T-cell (primary cell): ENCODE measurements around the gene MRPS10. TPM values are rescaled to one million over a fixed set of nuclear protein-coding genes. Genes with fewer than 3 reads are reported as not detected.

Experiments
- ATAC-seq, 4 experiments: fragments of 200-7000 bp in 3 of 4; fragments of 150-1000 bp in 1 of 4; cut with Tn5 transposase; replicated peaks in 1 of 4; 1 replicate in 3 of 4; 2 replicates in 1 of 4; pipeline ENCODE4 v1.10.0; 2021; ENCODE audit warnings: moderate library complexity in 3 of 4, mild to moderate bottlenecking in 2 of 4, moderate number of reproducible peaks in 1 of 4
- CTCF ChIA-PET, 2 donors: fragments of 300-600 bp; sonication (Branson Sonifier 250); formaldehyde crosslinking; loops; one replicate each; lab custom pipeline; 2022; ENCODE audit warnings: antibody characterized with exemption in 2 of 2; lab: Charles Lee
- POLR2A ChIA-PET, 2 donors: fragments of 300-600 bp; sonication (Branson Sonifier 250); formaldehyde crosslinking; loops; one replicate each; lab custom pipeline; 2022; ENCODE audit warnings: antibody characterized with exemption in 2 of 2; lab: Charles Lee
- DNase-seq, 35 experiments: peaks; one replicate each; pipeline versions ENCODE4 v3.0.0 to v3.0.0-alpha.2; 2013 to 2023
- H3K27ac ChIP-seq: one replicate; pipeline ENCODE4 v1.5.1; 2013; ENCODE audit warnings: low read length
- H3K27me3 ChIP-seq, 2 experiments: replicated peaks in 1 of 2; 1 replicate in 1 of 2; 2 replicates in 1 of 2; pipeline versions ENCODE4 v1.6.1 to v1.7.0; 2013; ENCODE audit warnings: low read length in 1 of 2, mixed read lengths in 1 of 2; ENCODE audit not compliant: control insufficient read depth in 2 of 2, insufficient read depth in 2 of 2; ENCODE audit errors: extremely low read depth in 1 of 2
- H3K36me3 ChIP-seq, 2 donors: 1 replicate in 1 of 2; 2 replicates in 1 of 2; pipeline versions ENCODE4 v1.6.1 to v1.7.0; 2013; ENCODE audit warnings: low read length in 1 of 2; ENCODE audit not compliant: control insufficient read depth in 2 of 2, insufficient read depth in 1 of 2; ENCODE audit errors: extremely low read depth in 1 of 2
- H3K4me1 ChIP-seq, 2 experiments: 1 replicate in 1 of 2; 2 replicates in 1 of 2; pipeline versions ENCODE4 v1.6.1 to v1.7.0; 2013; ENCODE audit warnings: low read length in 2 of 2, mixed read lengths in 1 of 2; ENCODE audit not compliant: insufficient read depth in 2 of 2, control insufficient read depth in 1 of 2; ENCODE audit errors: extremely low read depth in 1 of 2
- H3K4me3 ChIP-seq, 2 donors: 1 replicate in 1 of 2; 2 replicates in 1 of 2; pipeline versions ENCODE4 v1.5.1 to v1.7.0; 2013; ENCODE audit warnings: mild to moderate bottlenecking in 2 of 2, low read length in 1 of 2, moderate library complexity in 1 of 2; ENCODE audit not compliant: control insufficient read depth in 1 of 2; ENCODE audit errors: extremely low read depth in 1 of 2
- H3K9me3 ChIP-seq: 2 replicates; pipeline ENCODE4 v1.7.0; 2013
- H3K27ac Mint-ChIP-seq, 2 donors: one replicate each; pipeline ENCODE4 v1.8.0; 2020 to 2021; ENCODE audit warnings: mild to moderate bottlenecking in 2 of 2, mixed read lengths in 2 of 2
- H3K27me3 Mint-ChIP-seq, 2 donors: one replicate each; pipeline ENCODE4 v1.8.0; 2021 to 2022; ENCODE audit warnings: mixed read lengths in 2 of 2
- H3K36me3 Mint-ChIP-seq: one replicate; pipeline ENCODE4 v1.8.0; 2021; ENCODE audit warnings: mixed read lengths
- H3K4me1 Mint-ChIP-seq, 3 donors: one replicate each; pipeline ENCODE4 v1.8.0; 2020 to 2022; ENCODE audit warnings: mixed read lengths in 3 of 3, mild to moderate bottlenecking in 1 of 3
- H3K4me3 Mint-ChIP-seq, 3 donors: one replicate each; pipeline ENCODE4 v1.8.0; 2020 to 2022; ENCODE audit warnings: mild to moderate bottlenecking in 3 of 3, mixed read lengths in 3 of 3, moderate library complexity in 3 of 3
- H3K9me3 Mint-ChIP-seq, 3 donors: one replicate each; pipeline ENCODE4 v1.8.0; 2020 to 2022; ENCODE audit warnings: mixed read lengths in 3 of 3
- WGBS: methylation state at CpG from one replicate; pipeline ENCODE4 v1.1.5; 2013; ENCODE audit warnings: missing lambda C conversion rate; ENCODE audit not compliant: insufficient coverage; 5-methylcytosine and 5-hydroxymethylcytosine counted together
- total RNA-seq, 35 experiments: library from RNA in 6 of 35; stranded (reverse) in 6 of 35; fragments of 120-200 nt in 1 of 35; gene quantifications; one replicate each; pipeline versions ENCODE4 v1.2.1 to v1.2.4 and lab custom pipeline; 2013 to 2026

Gene MRPS10
- total RNA-seq, 5 donors from 2014 or later (not counting 1 experiment from before 2014, with no cell fraction given) = 17.6 to 23.6 (median 20.5) TPM

DNA sequence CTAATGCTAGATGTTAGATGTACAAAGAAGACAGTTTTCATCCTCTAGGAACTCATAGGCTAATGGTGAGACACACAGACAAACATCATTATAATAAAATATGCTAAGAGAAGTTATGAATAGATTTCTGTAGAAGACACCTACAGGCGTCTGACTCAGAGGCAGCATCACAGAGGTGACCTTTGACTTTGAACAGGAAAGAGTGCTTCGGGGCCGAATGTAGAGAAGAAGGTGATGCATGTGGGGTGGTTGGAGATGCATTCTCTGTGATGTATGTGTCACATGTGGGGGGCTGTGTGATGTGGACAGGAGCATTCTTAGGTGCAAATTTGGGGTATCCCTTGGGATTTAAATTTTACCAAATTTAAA, 37.7 kb downstream of the MRPS10 start:
- POLR2A ChIA-PET = no interaction called here
- H3K36me3 Mint-ChIP-seq = peaks cover under 1% of the 10 kb centered on the region

DNA sequence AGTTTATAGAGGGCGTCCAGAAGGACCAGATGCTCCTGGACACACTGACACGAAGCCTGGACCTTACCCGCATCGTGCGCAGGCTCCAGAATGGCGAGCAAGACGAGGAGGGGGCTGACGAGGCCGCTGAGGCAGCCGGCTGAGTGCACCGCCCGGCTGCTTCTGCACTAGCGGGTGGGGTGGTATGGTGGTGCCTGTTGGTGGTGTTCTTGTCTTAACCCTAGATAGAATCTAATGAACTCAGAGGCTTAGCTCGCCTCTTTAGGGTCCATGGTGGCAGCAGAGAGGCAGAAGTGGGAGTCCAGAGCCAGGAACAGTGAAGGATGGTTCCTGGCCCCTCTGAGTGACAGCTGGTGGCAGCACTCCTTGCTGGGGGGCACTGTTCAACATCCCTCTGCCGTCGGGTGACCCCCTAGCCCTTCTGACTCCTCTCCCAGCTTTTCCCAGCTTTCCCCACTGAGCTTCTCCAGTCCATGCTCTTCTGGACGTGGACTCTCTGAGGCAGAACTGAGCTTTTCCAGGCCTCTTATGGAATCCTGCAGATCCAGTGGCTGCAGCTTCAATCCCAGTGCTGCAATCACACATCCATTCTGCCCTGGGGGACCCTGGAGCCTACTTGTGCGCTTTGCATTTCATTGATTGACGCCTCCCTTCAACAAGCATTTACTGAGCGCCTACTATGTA, 38.3 kb downstream of the MRPS10 start:
- Histone ChIP-seq H3K36me3 (no peaks in the 10 kb centered on the region), H3K27me3 (peaks cover 0 to 18% of the 10 kb centered on the region in 2 experiments), H3K4me3 (no peak overlapping the region), H3K27ac (no peak overlapping the region), H3K9me3 (no peaks in the 10 kb centered on the region), H3K4me1 (peaks cover 0 to 7% of the 10 kb centered on the region in 2 experiments)
- POLR2A ChIA-PET = no interaction called here
- H3K4me1 Mint-ChIP-seq = peaks cover 0 to 4% (median 2%) of the 10 kb centered on the region in 3 donors
- DNase-seq (no peak), ATAC-seq (no peak)
- peaks cover 11 to 23% of the 10 kb centered on the region in 2 donors for H3K27me3 Mint-ChIP-seq
- no peaks in the 10 kb centered on the region for H3K36me3 Mint-ChIP-seq
- WGBS = 89% methylated on average over 17 of the region's 20 CpGs
- no peaks in the 10 kb centered on the region for H3K9me3 Mint-ChIP-seq
- H3K4me3 Mint-ChIP-seq = no peak overlapping the region
- CTCF ChIA-PET = interaction anchor here in 1 of 2 donors (1.0 kb wide), 1 partner anchor 332 kb away, joined by 3 read pairs; no protein-coding TSS in a partner anchor
- H3K27ac Mint-ChIP-seq = no peak overlapping the region

More for the DNA sequence above, 37.7 kb downstream of the MRPS10 start:
- Mint-ChIP-seq H3K27me3 (peaks cover 11 to 20% of the 10 kb centered on the region in 2 donors), H3K9me3 (no peaks in the 10 kb centered on the region), H3K27ac (no peak overlapping the region), H3K4me3 (no peak overlapping the region), H3K4me1 (peaks cover 0 to 4% (median 2%) of the 10 kb centered on the region in 3 donors)
- peaks cover 0 to 18% of the 10 kb centered on the region in 2 experiments for H3K27me3 ChIP-seq
- no peak overlapping the region for H3K4me3 ChIP-seq
- DNase-seq (no peak), ATAC-seq (no peak)
- H3K4me1 ChIP-seq = peaks cover 0 to 7% of the 10 kb centered on the region in 2 experiments
- no peaks in the 10 kb centered on the region for H3K9me3 ChIP-seq
- CTCF ChIA-PET = no interaction called here
- no peaks in the 10 kb centered on the region for H3K36me3 ChIP-seq
- WGBS = 17% methylated on average over 2 of the region's 3 CpGs
- H3K27ac ChIP-seq = no peak overlapping the region

DNA sequence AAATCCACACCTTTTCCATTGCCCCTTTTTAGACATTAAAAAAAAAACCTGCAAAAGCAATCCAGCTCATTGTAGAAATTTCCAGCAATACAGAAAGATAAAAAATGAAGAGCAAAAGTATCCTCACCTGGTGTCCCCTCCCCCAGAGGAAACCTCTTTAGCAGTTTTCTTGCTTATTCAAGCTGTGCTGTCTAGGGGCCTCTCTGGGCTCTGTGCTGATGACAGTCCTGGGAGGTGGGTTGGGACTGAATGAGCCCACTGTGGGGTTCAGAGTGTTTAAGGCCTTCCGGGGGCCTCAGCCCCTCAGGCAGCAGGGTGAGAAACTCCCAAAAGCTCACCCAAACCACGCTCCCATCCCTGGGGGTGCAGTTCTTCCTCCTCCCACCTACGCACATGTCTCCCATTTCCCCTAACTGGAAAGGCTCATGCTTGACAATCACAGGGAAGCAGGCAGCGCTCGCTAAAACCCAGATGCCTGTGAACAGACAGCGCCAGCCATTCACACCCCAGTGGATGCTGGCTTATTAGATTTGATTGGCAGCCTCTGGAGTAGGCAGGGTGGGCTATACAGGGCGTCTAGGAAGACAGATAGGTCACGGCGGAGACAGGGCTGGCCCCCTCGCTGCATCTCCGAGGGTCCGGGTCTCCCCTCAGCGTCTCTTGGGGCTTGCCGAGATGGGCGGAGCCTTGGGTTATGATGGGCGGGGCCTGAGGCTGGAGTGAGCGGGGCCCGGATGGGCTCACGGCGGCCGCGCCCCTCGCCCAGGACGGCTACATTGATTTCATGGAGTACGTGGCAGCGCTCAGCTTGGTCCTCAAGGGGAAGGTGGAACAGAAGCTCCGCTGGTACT, 39.9 kb downstream of the MRPS10 start:
- 34% methylated on average over 24 of the region's 27 CpGs for WGBS
- DNase-seq = peak in 10 of 35 experiments; percentile 7 to 20 (median 15)
- peak in 3 of 4 experiments; percentile 13 to 68 (median 59) for ATAC-seq
- Histone ChIP-seq H3K36me3 (no peaks in the 10 kb centered on the region), H3K4me3 (no peak overlapping the region), H3K9me3 (no peaks in the 10 kb centered on the region), H3K27ac (no peak overlapping the region), H3K4me1 (peaks cover 0 to 7% of the 10 kb centered on the region in 2 experiments), H3K27me3 (peaks cover 0 to 15% of the 10 kb centered on the region in 2 experiments)
- Mint-ChIP-seq H3K4me1 (peaks cover 0 to 4% (median 2%) of the 10 kb centered on the region in 3 donors), H3K27me3 (peaks cover 11 to 24% of the 10 kb centered on the region in 2 donors), H3K27ac (no peak overlapping the region), H3K36me3 (no peaks in the 10 kb centered on the region), H3K9me3 (no peaks in the 10 kb centered on the region), H3K4me3 (peak overlapping the region in 2 of 3 donors; percentile 9 to 17)
- ChIA-PET POLR2A (no interaction called here), CTCF (no interaction called here)

DNA sequence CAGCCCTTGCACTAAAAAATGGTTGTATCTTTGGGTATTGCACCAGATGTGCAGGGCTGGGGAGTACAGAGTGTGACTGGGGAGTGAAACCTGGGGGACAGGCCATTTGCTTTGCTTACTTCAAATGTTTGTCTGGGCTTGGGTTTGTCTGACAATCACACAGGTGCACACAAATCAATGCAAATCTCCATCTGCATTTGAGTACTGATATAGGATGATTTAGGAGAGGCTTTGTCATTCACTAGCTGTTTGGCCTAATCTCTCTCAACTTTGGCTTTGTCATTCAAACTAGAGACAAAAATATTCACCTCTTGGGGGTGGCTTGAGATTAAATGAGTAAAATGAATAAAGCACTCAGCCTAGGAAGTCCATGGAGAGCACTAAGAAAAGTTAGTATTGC, 40.7 kb downstream of the MRPS10 start:
- POLR2A ChIA-PET = no interaction called here
- H3K4me3 Mint-ChIP-seq = no peak overlapping the region

DNA sequence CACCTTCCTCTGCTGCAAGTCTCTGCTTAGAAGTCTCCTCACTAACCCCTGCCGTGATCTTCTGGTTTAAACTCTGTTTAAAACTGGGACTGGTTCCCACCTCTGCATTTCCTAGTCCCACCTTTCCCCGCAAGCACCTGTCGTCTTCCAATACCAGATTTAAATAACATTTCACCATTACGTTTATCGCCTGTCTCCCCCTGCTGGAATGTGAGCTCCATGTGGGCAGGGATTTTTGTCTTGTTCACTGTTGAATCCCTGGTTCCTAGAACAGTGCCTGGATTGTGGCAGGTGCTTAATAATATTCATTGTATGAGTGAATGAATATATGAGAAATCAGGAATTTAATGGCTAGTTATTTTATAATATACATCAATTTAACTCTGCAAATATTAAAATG, 41.8 kb downstream of the MRPS10 start:
- H3K4me3 Mint-ChIP-seq = no peak overlapping the region
- ATAC-seq (no peak), DNase-seq (peak in 1 of 35 experiments; percentile 11)
- Histone ChIP-seq H3K27me3 (peaks cover 0 to 15% of the 10 kb centered on the region in 2 experiments), H3K36me3 (no peaks in the 10 kb centered on the region), H3K4me3 (no peak overlapping the region), H3K9me3 (no peaks in the 10 kb centered on the region), H3K4me1 (peaks cover 0 to 7% of the 10 kb centered on the region in 2 experiments), H3K27ac (no peak overlapping the region)
- 72% methylated on average over 2 of the region's 5 CpGs for WGBS
- no peaks in the 10 kb centered on the region for H3K9me3 Mint-ChIP-seq
- no peaks in the 10 kb centered on the region for H3K36me3 Mint-ChIP-seq
- peaks cover 8 to 22% of the 10 kb centered on the region in 2 donors for H3K27me3 Mint-ChIP-seq
- ChIA-PET POLR2A (no interaction called here), CTCF (no interaction called here)
- H3K4me1 Mint-ChIP-seq = peaks cover 0 to 4% (median 2%) of the 10 kb centered on the region in 3 donors
- H3K27ac Mint-ChIP-seq = no peak overlapping the region

More for the DNA sequence above, 40.7 kb downstream of the MRPS10 start:
- H3K27me3 Mint-ChIP-seq = peaks cover 11 to 24% of the 10 kb centered on the region in 2 donors
- H3K4me3 ChIP-seq = no peak overlapping the region
- ATAC-seq (no peak), DNase-seq (no peak)
- H3K9me3 Mint-ChIP-seq = no peaks in the 10 kb centered on the region
- H3K36me3 Mint-ChIP-seq = no peaks in the 10 kb centered on the region
- no peak overlapping the region for H3K27ac Mint-ChIP-seq
- H3K9me3 ChIP-seq = no peaks in the 10 kb centered on the region
- no peak overlapping the region for H3K27ac ChIP-seq
- CTCF ChIA-PET = no interaction called here
- H3K4me1 Mint-ChIP-seq = peaks cover 0 to 4% (median 2%) of the 10 kb centered on the region in 3 donors
- no peaks in the 10 kb centered on the region for H3K36me3 ChIP-seq
- peaks cover 0 to 7% of the 10 kb centered on the region in 2 experiments for H3K4me1 ChIP-seq
- H3K27me3 ChIP-seq = peaks cover 0 to 15% of the 10 kb centered on the region in 2 experiments

DNA sequence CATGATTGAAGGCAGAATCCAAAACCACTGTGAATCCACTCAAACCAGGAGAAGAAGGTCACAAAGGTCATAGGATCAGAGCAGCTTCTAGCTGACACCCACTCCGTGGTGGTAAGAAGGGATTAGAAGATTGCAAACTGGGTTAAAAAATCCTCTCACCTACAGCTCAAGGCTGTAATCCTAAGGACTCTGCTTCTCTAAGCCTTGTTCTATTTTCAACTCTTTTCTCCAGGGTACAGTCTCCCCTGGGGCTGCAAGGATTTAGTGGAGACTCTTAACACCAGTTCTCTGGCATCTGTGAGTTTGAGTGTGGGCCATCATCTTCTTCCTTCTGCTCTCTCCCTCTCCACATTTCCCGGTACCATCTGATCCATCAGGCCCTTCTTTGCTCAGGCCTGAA, 44.6 kb downstream of the MRPS10 start, which contains the start of gene GUCA1A:
TSS of gene GUCA1A (plus strand) at position 264 of the 400 bp plus-strand sequence. CDS start 250 bp downstream, outside the sequence.
- no peak within 1 kb of the TSS for H3K4me3 Mint-ChIP-seq
- WGBS = no CpG with 5 or more reads among the region's 2 CpGs
- ChIA-PET POLR2A (no interaction called here), CTCF (no interaction called here)
- ATAC-seq (no peak), DNase-seq (no peak)
- H3K27ac Mint-ChIP-seq = no peak within 1 kb of the TSS
- Histone ChIP-seq H3K4me3 (no peak within 1 kb of the TSS), H3K36me3 (no peaks in the 10 kb centered on the region), H3K4me1 (peaks cover 0 to 5% of the 10 kb centered on the region in 2 experiments), H3K27me3 (peaks cover 0 to 6% of the 10 kb centered on the region in 2 experiments), H3K27ac (no peak within 1 kb of the TSS), H3K9me3 (no peaks in the 10 kb centered on the region)
- H3K36me3 Mint-ChIP-seq = no peaks in the 10 kb centered on the region
- H3K4me1 Mint-ChIP-seq = peaks cover 0 to 3% (median under 1%) of the 10 kb centered on the region in 3 donors
- peaks cover 0 to 12% of the 10 kb centered on the region in 2 donors for H3K27me3 Mint-ChIP-seq
- H3K9me3 Mint-ChIP-seq = no peaks in the 10 kb centered on the region
